ENCODE results near the gene SIK2.

SIK2 gene

DNA sequence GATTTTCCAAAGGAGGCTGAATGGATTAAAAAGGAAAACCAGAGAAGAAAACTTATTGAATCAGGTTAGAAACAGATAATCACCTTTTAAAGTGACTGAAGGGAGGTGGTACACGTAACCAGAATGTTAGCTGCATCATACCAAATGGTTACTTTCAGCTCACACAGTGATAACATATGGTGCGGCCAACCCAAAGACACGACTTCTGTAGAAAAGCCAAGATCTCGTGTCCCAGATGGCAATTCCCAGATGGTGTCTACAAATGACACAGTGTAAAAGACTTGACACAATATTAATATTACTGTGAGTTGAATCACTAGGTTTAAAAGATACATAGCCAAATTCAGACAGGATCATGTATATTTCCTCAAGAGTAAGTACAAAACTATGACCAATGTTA is 158.8 kb downstream of the SIK2 start:
- TF ChIP-seq, protein P1, sequence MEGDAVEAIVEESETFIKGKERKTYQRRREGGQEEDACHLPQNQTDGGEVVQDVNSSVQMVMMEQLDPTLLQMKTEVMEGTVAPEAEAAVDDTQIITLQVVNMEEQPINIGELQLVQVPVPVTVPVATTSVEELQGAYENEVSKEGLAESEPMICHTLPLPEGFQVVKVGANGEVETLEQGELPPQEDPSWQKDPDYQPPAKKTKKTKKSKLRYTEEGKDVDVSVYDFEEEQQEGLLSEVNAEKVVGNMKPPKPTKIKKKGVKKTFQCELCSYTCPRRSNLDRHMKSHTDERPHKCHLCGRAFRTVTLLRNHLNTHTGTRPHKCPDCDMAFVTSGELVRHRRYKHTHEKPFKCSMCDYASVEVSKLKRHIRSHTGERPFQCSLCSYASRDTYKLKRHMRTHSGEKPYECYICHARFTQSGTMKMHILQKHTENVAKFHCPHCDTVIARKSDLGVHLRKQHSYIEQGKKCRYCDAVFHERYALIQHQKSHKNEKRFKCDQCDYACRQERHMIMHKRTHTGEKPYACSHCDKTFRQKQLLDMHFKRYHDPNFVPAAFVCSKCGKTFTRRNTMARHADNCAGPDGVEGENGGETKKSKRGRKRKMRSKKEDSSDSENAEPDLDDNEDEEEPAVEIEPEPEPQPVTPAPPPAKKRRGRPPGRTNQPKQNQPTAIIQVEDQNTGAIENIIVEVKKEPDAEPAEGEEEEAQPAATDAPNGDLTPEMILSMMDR (IDR thresholded peaks at IDR 0.05; ENCODE audit: extremely low read depth, insufficient read depth, missing control alignments) = no peak
- in situ Hi-C loops (cut with MboI; ENCODE audit: low pct_unique_long_range_greater_than_20kb, low sequenced_read_pairs, unreplicated experiment) = no loop called here
- no peak for DNase-seq (ENCODE audit: low spot score)

DNA sequence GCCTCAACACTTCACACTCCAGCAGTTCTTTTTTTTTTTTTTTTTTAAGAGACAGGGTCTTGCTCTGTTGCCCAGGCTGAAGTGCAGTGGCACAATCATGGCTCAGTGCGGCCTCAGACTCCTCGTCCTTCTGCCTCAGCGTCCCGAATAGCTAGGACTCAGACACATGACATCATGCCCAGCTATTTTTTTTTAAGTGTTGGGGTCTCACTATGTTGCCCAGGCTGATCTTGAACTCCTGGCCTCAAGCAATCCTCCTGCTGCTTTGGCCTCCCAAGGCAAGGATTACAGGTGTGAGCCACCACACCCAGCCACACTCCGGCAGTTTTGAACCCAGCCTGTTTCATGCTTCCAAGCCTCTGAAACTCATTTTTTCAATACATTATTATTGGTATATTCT is 160.3 kb downstream of the SIK2 start:
- in situ Hi-C loops (cut with MboI; ENCODE audit: low pct_unique_long_range_greater_than_20kb, low sequenced_read_pairs, unreplicated experiment) = no loop called here
- TF ChIP-seq, protein P1 (IDR thresholded peaks at IDR 0.05; ENCODE audit: extremely low read depth, insufficient read depth, missing control alignments) = no peak
- no peak for DNase-seq (ENCODE audit: low spot score)

DNA sequence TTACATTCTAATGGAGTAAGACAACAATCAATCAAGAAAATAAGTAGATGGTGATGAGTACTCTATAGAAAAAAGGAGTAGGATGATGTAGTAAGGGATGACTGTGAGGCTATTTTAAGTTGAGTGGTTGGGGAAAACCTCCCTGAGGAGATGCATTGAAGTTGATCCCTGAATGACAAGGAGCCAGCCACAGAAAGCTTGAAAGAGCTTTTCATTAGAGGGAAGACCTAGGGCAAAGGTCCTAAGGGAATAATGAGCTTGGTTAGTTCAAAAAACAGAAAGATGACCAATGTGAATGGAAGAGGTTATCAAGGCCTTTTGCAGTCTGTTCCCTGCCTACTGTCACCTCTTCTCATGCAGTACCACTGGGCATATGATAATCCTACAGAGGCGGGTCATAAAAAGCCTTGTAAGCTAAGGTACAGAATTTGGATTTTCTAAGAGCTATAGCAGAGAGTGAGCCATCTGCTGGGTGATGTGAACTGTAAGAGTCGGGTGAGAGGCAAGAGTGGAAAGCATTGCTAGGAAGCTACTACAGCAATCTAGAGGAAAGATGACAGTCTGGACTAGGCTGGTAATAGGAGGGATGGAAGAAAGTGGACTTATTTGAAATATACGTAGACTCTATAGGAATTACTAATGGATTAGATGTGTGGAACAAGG is 160.9 kb downstream of the SIK2 start:
- in situ Hi-C loops (cut with MboI; ENCODE audit: low pct_unique_long_range_greater_than_20kb, low sequenced_read_pairs, unreplicated experiment) = no loop called here
- TF ChIP-seq, protein P1 (IDR thresholded peaks at IDR 0.05; ENCODE audit: extremely low read depth, insufficient read depth, missing control alignments) = peak; percentile 20
- DNase-seq (ENCODE audit: low spot score) = no peak

DNA sequence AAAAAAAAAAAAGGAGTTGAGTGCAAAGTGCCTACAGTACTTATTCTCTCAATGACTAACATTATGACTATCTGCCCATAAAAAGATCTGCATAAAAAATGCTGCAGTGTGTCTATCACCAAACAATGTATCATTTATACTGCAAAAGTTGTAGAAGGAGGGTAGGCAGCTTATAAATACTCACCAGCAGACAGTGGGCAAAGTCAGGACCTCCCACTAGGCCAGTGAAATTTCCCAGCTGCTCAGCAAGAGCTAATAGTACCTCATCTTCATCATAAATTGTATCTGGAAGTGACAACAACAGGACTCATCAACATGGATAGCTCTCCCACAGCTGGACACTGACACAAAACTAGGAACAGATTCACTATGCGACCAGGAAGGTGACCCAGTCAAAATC is 162.4 kb downstream of the SIK2 start:
- in situ Hi-C loops (cut with MboI; ENCODE audit: low pct_unique_long_range_greater_than_20kb, low sequenced_read_pairs, unreplicated experiment) = no loop called here
- no peak for DNase-seq (ENCODE audit: low spot score)
- TF ChIP-seq, protein P1 (IDR thresholded peaks at IDR 0.05; ENCODE audit: extremely low read depth, insufficient read depth, missing control alignments) = no peak

DNA sequence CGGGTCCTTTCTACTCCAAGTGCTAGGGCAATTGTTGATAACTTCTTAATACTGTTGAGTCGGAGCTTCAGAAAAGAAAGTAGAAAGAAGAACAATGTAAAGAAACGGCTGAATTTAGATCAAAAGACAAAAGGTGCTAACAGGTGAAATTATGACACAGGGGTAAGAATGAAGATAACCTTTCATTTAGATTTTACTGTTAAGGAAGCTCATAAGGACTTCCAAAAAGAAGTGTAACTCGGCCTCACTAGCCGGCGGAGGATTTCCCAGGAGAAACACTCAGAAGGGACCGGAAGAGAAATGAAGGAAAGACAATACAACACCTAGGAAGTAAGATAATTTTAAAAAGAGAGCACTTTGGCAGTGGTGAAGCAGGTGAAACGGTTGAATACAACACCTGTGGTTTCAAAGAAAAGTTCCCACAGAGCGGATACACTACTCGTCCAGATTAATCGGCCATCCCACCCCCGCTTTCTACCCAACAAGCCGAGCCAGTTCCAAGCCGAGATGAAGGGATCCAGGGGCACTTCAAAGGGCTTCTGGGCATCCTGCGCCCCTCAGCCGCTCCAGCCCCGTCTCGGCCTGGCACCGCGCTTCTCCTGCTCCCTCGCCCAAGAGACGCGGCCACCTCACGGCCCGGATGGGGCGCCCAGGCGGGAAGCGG is 163.2 kb downstream of the SIK2 start:
- TF ChIP-seq, protein P1 (IDR thresholded peaks at IDR 0.05; ENCODE audit: extremely low read depth, insufficient read depth, missing control alignments) = no peak
- peak; percentile 31 for DNase-seq (ENCODE audit: low spot score)
- in situ Hi-C loops (cut with MboI; ENCODE audit: low pct_unique_long_range_greater_than_20kb, low sequenced_read_pairs, unreplicated experiment) = no loop called here

DNA sequence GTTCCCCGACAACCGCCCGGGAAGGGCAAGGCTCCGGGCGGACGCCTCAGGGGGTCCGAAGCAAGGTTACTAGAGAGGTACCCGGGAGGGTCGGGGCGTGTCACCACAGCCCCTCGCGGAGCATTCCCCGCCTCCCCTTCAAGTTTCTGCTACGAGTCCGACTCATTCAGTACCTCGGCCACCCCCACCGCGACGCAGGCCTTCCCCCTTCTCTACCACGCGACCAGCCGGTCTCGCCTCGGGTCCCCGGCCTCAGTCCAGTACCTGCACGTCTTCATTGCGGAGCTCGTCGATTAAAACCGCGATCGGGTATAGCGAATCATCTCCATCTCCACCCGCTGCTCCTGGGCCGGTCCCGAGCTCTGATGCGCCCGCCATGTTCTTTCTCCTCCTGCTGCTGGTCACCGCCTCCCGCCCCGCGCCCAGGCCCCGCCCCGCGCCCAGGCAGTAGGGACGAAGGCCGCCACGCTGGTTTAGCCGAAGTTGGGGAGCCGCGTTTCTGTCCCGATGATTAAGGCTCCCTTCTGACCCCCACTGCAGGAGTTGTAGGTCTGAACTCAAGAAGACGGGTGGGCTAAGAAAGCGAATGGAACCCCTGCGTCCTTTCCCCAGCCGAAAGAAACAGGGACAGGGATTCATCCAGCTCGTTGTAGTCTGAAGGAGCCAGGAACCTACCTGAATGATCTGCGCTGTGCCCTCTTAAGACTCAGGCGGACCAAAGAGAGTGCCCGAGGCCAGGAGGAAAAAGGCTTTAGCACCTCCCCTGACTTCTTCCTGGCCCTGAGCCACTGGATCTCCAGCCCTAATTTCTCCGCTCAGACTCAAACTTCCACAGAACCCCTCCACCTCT is 164.0 kb downstream of the SIK2 start, which contains the start of gene PPP2R1B:
Gene PPP2R1B, minus strand, starts transcription at position 406 of the 850 bp plus-strand sequence. Its CDS starts 28 bp downstream, at position 378.
- DNase-seq (ENCODE audit: low spot score) = peak; percentile 97
- in situ Hi-C loops (cut with MboI; ENCODE audit: low pct_unique_long_range_greater_than_20kb, low sequenced_read_pairs, unreplicated experiment) = no loop called here
- TF ChIP-seq, protein P1 (IDR thresholded peaks at IDR 0.05; ENCODE audit: extremely low read depth, insufficient read depth, missing control alignments) = peak; percentile 4
